Epithelial cell of proximal tubule (primary cell): Measurements from ENCODE around the gene SAG. TPM values are rescaled to one million over a fixed set of nuclear protein-coding genes. Genes with fewer than 3 reads are reported as not detected.

Source experiments
- DNase-seq: peaks from one replicate; pipeline ENCODE4 v3.0.0-alpha.2; 2011; ENCODE audit warnings: low read depth
- H3K4me3 ChIP-seq: 2 replicates; pipeline ENCODE4 v1.5.1; 2011; ENCODE audit warnings: low read depth, mild to moderate bottlenecking, low read length
- total RNA-seq: library from RNA; depleted of rRNA; stranded (reverse); fragments of >200 nt; gene quantifications from 2 replicates; pipeline ENCODE4 v1.2.3, GENCODE V29; 2015
- TF ChIP-seq, protein P1 (sequence below): conservative IDR thresholded peaks from 2 replicates; pipeline ENCODE4 v1.5.1; 2012; ENCODE audit warnings: low read depth, mild to moderate bottlenecking, low read length

SAG gene
- total RNA-seq, 1 donor from 2014 or later = not detected

DNA sequence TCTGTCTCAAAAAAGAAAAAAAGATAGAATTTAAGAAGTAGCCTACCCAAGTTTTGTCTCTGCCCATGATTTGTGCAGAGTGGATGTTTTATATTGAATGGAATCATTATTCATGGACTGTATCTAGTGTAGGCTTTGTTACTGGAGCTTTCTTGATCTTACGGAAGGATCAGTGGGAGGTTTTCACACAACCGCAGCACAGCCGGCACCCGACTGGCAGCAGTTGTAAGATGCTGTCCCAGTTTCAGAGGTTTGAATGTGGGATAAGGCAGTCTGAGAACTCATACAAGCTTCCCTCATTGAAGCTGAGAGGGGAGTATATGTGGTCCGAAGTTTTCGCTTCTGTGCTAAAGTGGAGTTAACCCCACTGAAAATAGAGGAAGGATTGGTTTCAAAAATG, 19.7 kb upstream of the SAG start:
- no peak overlapping the region for H3K4me3 ChIP-seq
- no peak for DNase-seq
- TF ChIP-seq, protein P1, sequence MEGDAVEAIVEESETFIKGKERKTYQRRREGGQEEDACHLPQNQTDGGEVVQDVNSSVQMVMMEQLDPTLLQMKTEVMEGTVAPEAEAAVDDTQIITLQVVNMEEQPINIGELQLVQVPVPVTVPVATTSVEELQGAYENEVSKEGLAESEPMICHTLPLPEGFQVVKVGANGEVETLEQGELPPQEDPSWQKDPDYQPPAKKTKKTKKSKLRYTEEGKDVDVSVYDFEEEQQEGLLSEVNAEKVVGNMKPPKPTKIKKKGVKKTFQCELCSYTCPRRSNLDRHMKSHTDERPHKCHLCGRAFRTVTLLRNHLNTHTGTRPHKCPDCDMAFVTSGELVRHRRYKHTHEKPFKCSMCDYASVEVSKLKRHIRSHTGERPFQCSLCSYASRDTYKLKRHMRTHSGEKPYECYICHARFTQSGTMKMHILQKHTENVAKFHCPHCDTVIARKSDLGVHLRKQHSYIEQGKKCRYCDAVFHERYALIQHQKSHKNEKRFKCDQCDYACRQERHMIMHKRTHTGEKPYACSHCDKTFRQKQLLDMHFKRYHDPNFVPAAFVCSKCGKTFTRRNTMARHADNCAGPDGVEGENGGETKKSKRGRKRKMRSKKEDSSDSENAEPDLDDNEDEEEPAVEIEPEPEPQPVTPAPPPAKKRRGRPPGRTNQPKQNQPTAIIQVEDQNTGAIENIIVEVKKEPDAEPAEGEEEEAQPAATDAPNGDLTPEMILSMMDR = no peak

DNA sequence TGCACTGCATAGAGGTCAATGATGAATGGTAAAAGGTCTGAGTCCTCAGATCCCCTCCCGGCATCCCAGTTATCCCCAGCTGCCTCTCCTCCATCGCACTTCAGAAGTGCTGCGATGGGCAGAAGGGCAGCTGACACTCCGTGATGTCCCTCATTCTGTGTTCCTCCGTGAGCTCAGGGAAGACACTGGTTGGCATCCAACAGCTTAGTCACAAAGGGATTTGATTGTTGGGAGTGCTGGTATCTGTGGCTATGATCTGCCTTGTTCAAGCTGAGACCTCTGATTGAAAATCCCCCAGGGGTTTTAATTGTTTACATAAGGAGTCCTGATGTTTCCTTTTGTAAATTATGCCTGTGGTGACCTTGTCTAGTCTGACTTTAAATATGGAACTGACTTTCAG, 19.0 kb upstream of the SAG start:
- no peak overlapping the region for H3K4me3 ChIP-seq
- TF ChIP-seq, protein P1 = no peak
- no peak for DNase-seq

DNA sequence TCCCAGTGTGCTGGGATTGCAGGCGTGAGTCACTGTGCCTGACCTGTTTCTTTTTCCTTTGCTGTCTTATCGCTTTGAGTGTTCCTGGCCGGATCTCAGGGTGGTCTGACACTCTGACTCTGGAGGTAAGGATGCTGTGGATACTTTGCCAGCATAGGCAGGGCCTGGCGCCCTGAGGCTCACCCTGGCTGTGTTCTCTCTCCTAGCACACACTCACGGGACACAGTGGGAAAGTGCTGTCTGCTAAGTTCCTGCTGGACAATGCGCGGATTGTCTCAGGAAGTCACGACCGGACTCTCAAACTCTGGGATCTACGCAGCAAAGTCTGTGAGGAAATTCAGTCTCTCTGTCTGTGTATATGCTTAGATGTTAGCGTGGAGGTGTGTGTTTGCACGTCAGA, 18.0 kb upstream of the SAG start:
- H3K4me3 ChIP-seq = no peak overlapping the region
- TF ChIP-seq, protein P1 = no peak
- DNase-seq = no peak

DNA sequence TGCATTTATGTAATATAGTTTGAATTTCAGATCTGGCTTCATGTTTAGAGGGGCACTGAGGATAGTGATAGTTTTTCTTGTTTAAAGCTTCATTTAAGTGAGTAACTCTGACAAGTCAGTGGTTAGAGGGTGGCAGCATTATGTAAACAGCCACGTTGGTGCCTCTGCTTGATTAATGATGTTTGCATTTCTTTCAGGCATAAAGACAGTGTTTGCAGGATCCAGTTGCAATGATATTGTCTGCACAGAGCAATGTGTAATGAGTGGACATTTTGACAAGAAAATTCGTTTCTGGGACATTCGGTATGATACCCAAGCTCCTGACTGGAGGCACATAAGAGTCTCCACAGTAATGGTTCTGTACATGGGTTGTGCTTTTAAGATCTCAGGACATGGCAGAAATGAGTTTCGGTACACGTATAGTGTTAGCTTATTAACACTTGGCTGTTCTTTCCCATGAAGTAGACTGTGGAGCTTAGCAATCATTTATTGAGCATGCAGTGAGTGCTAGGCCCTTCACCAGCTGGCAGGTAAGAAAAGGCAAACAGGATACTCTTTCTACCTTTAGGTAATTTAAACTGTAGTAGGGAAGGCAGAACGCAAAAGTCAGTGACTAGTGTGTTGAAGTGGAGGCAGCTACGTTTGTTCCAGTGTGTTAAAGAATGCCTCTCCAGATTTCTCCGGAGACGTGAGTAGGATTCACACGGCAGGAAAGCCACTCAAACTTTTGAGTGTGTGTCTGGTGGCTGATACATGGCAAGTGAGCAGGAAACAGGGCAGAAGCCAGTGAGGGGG, 17.4 kb upstream of the SAG start:
- TF ChIP-seq, protein P1 = no peak
- DNase-seq = no peak

DNA sequence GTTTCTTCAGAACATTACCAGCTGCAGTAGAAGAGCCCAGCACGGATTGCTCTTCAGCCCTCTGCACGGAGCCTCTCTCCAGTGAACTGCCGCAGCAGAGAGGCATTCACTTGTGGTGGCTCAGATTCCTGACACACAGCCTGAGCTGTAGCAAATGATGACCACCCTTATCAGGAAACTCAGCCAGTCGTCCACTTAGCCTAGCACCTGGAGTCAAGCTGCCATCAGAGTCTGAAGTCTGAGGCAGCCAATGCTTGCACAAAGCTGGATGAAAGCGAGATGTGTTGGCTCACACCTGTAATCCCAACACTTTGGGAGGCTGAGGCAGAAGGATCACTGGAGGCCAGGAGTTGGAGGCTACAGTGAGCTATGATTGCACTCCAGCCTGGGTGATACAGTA, 11.7 kb upstream of the SAG start:
- no peak for DNase-seq
- TF ChIP-seq, protein P1 = no peak
- no peak overlapping the region for H3K4me3 ChIP-seq

More for the DNA sequence above, 17.4 kb upstream of the SAG start:
- H3K4me3 ChIP-seq = no peak overlapping the region

DNA sequence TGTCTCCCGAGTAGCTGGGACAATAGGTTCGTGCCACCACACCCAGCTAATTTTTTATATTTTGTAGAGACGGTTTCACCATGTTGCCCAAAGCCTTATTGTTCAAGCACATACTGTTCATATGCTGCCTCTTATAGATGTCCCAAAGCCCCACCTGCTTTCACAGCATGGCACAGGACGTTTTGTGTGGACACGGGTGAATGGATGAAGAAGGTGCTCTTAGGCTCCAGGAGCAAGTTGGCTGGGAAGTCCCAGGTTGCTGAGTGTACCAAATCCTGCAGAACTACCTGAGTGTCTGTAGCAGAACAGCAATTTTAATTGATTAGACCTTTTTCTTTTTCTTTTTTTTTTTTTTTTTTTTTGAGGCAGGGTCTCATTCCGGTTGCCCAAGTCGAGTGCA, 10.5 kb upstream of the SAG start:
- TF ChIP-seq, protein P1 = no peak

DNA sequence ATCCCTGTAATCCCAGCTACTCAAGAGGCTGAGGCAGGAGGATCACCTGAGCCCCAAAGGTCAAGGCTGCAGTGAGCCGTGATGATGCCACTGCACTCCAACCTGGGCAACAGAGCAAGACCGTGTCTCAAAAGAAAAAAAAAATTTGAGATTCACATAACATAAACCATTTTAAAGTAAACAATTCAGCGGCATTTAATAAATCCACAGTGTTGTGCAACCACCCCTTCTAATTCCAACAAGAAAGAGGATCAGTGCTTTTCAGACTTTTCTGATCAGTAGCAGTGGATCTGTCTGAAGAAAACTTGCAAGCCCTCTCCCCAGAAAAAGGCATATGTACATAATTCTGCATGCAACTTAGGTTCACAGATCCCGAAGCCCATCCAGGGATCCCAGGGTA, 7.2 kb upstream of the SAG start:
- TF ChIP-seq, protein P1 = no peak
- H3K4me3 ChIP-seq = no peak overlapping the region
- DNase-seq = no peak

More for the DNA sequence above, 10.5 kb upstream of the SAG start:
- no peak overlapping the region for H3K4me3 ChIP-seq
- DNase-seq = no peak
